GM11168 (cell line): ENCODE results near the gene VASN.

Source experiments
- in situ Hi-C: fragments of 300-500 bp; cut with MboI; formaldehyde crosslinking; loops from one replicate; pipeline ENCODE4 v1.12.0; 2022; ENCODE audit warnings: low sequenced_read_pairs; ENCODE audit not compliant: unreplicated experiment

Gene VASN

DNA sequence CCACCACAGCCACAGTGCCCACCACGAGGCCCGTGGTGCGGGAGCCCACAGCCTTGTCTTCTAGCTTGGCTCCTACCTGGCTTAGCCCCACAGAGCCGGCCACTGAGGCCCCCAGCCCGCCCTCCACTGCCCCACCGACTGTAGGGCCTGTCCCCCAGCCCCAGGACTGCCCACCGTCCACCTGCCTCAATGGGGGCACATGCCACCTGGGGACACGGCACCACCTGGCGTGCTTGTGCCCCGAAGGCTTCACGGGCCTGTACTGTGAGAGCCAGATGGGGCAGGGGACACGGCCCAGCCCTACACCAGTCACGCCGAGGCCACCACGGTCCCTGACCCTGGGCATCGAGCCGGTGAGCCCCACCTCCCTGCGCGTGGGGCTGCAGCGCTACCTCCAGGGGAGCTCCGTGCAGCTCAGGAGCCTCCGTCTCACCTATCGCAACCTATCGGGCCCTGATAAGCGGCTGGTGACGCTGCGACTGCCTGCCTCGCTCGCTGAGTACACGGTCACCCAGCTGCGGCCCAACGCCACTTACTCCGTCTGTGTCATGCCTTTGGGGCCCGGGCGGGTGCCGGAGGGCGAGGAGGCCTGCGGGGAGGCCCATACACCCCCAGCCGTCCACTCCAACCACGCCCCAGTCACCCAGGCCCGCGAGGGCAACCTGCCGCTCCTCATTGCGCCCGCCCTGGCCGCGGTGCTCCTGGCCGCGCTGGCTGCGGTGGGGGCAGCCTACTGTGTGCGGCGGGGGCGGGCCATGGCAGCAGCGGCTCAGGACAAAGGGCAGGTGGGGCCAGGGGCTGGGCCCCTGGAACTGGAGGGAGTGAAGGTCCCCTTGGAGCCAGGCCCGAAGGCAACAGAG, 10.5 kb downstream of the VASN start:
- in situ Hi-C loops, result no loop called here

DNA sequence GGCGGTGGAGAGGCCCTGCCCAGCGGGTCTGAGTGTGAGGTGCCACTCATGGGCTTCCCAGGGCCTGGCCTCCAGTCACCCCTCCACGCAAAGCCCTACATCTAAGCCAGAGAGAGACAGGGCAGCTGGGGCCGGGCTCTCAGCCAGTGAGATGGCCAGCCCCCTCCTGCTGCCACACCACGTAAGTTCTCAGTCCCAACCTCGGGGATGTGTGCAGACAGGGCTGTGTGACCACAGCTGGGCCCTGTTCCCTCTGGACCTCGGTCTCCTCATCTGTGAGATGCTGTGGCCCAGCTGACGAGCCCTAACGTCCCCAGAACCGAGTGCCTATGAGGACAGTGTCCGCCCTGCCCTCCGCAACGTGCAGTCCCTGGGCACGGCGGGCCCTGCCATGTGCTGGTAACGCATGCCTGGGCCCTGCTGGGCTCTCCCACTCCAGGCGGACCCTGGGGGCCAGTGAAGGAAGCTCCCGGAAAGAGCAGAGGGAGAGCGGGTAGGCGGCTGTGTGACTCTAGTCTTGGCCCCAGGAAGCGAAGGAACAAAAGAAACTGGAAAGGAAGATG, 11.2 kb downstream of the VASN start:
- in situ Hi-C loops, result no loop called here

DNA sequence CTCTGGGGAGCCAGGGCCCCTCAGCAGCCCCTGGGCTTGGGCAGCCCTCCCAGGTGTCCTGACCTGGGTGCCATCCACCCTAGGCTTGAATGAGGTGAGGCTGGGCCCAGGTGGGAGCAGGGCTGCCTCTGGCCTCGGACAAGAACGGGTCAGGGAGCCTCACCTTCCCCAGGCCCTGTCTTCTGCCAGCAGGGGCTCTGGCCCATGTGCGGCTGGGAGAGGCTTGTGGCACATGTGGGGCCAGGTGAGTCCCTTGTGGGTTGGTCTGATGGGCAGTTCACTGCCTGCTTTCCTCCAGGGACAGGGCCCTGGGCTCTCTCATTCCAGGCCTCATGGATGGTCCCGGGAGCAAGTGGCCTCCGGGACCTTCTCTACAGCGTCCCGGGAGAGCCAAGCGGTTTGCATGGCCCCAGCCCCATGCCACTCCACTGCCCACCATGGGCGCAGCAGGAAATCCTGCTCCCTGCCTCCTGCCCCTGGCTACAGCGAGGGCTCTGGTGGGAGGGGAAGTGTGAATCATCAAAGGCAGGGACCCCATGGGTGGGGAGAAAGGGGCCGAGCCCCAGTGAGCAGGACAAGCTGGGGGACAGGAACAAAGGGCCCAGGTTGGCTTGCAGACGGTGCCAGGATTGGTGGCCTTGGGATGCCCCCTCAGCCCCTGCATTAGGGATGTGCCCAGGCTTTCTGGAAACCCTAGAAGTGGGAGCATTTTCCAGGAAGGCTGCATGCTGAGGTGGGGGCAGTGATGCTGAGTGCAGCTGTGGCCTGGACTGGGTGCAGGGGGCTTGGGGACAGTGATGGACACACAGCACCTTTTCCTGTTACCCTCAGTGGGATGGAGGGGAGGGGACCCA, 12.2 kb downstream of the VASN start:
- in situ Hi-C loops, result no loop called here

DNA sequence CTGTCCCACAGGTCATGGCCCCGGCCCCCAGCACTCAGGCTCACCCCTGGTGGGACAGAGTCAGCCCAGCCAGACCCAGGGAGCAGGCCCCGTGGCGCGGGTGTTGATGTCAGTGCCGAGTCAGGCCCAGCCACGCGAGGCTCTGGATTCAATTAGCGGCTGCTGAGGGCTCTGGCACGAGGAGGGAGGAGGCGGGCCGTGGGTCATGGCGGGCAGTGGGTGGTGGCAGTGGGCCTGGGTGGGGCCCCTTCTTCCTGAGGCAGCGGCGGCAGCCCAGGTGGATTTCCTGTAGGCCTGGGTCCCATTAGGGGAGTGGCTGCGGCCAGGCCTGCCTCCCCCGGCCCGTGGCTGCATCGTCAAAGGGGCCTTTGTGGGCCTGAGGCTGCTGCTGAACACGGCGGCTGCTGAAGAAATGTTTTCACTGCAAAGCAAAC, 12.9 kb downstream of the VASN start:
- in situ Hi-C loops, result no loop called here

DNA sequence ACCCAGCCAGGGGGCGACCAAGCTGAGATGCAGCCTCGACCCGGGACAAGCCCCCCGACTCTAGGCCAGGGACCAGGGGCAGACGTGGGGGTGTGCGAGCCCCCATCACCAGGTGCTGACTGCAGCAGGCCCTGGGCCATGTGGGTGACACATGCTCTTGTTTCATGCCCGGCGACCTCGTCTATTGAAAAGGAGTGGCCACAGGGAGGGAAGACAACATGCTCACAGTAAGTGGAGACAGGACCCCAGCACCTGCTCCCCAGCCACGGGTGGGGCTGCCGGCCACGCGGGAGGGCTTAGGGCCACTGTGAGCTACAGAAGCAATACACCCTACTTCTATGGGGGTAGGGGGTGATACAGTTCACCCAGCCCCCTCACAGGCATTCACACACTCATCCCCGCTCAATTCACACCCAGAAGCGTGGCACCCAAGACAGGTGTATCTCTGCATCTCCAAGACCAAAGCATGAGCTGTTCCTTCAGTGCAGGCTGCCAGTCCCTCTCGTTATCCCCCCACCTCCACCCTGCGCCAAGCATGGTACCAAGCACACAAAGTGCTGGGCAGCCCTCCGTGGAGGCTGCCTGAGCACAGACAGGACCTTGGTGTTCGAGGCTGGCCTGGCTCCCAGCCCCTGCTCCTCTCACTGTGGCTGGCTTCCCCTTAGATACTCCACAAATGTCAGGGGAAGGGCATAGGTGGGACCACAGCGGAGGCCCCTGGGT, 13.6 kb downstream of the VASN start:
- in situ Hi-C loops, result no loop called here

DNA sequence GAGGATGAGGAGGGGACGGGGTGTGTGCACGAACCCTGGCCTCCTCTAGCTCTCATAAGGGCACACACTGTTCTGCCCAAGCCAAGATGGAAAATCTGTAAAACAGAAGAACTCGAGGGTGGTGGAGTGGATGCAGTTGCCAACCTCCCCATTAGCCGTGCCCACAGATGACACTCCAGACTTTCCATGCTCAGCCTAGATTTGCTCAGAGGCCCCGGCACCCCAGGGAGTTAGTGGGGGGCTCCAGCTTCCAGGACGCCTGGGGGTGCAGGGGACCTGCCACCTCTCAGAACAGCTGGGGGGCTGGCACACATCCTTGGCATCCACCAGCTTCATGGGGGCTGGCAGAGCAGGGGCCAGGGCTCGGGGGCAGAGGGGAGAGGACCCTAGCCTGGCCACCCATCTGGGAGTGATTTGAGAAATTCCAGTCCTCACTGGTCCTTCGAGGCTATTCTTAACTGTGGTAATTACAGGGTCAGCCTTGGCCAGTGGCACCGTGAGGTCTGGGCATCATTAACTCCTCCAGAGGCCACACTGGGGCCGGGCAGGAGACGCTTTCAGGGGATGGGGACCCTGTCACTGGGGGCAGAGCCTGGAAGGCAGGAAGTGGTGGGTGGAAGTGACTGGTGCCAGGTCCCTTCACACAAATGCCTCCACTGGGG, 14.3 kb downstream of the VASN start:
- in situ Hi-C loops, result no loop called here

DNA sequence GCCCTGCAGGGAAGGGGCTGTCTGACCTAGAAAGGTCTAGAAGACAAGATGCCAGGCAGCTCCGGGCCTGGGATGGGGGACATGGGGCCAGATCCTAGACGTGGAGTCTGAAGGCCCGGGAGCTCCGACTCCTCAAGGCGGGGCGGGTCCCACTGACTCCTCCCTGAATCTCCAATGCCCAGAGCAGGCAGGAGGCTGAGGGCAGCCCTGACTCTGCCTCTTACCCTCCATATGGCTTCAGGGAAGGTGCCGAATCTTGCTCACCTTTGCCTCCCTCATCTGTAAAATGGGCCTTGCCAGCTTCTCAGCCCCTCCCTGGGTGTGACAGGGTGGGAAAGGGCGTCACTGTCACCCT, 14.8 kb downstream of the VASN start:
- in situ Hi-C loops, result no loop called here

DNA sequence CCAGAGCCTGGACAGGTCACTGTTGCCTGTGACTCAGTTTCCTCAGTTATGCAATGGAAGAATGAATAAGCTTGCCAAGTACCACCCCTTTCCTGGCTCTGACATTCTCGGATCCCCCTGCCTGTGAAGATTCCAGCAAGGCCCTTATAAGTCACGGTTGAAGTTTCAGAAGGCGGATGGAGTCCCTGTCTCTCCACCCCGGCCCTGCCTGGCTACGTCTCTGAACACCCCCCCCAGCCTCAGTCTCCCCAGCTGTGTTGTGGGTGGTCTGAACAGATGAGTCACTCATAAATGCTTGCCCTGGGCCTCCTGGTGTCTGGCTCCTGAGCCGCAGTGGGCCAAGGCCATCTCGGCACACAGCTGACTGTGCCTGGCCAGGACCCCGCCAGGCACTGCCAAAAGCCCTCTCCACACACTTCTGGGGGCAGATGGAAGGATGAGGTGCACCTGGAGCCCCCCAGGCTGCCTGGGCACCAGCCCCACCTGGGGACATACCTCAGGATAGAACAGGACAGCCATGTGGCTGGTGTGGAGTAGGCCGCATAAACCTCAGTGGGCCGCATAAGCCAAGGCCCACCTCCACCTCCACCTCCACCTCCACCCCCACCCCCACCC, 15.4 kb downstream of the VASN start:
- in situ Hi-C loops, result no loop called here

DNA sequence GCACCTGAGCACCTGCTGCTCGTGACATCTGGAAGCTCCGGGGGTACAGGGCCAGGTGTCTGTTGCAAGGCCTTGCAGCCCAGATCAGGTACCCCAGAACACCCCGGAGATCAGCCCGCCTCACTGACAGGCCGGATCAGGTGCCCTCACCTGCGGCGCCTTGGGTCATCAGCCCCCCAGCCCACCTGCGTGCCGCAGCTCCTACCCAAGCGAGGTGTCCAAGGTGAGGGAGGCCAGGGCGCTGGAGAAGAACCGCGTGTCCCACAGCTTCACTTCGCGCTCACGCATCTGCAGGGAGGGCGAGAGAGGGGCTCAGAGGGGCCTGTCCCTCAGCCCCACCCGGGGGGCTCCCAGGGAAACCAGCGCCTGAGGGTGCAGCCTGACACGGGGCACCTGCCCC, 16.1 kb downstream of the VASN start:
- in situ Hi-C loops, result no loop called here

DNA sequence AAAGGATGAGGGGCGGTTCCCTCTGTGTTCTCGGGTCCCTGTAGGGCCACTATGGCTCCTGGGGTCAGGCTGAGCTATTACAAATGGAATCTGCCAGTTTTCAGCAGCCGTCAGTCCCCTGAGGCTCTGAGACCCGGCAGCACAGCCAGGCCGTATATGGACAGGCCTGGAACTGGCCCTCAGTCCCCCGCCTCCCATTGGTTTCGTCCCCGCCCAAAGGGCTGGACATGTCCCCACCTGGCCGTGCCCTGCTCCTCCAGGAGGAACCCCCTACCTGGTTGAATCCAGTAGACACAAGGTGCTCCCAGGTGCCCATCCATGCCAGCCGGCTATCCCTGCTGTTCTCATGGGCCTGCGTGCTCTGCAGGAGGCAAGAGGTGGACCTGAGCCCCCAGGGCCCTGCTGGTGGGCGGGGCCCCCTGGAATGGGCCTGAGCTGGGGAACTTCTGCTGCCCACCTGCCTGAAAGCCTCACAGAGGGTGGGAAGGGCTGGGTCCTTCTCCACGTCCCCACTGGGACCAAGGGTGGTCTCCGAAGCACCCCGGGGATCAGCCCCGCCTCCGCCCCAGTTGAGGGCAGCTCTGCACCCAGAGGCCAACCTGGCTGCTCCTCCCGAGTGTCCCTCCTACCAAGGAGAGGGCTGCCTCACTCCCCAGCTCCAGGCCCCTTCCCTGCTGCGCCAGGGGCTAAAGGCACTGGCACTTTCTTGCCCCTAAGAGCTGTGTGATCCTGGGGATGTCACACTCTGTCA, 16.8 kb downstream of the VASN start:
- in situ Hi-C loops, result no loop called here

DNA sequence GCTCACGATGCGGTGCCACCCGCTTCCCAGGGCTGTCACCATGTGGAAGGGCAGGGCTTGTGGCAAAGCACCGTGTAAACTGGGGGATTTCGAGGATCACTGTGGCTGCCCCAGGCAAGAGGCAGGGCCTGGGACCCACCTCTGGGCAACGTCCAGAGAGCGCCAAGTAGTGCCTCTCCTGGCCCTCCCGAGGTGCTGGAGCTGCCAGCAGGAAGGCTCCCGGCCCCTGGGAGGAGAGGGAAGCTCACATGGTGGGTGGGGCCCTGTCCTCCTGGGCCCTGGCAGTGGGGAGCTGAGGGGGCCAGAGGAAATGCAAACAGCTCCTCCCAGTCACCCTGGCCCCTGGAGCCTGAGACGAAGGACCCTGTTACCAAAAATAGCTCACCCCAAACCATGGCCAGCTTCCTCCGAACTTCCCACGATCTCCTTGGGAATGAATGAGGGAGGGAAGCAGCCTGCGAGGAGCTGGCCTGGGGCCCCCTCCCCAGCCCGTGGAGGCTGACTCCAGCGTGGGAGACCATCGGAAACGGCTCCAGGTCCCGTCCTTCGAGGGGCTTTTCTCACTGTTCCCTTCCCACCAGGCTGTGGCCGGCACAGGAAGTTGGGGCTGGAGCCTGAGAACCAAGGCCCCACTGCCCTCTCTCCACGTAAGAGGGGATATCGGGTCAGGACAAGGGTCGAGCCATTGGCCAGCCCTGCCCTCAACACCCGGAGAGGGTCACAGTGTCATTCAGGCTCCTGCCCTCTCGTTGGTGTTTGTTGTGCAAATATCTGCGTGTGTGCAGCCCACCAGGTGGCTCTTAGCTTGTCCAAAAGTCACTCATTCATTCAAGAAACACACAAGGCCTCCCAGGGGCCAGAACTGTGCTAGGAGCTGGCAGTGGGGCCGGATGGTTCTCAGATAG, 17.7 kb downstream of the VASN start:
- in situ Hi-C loops, result no loop called here

DNA sequence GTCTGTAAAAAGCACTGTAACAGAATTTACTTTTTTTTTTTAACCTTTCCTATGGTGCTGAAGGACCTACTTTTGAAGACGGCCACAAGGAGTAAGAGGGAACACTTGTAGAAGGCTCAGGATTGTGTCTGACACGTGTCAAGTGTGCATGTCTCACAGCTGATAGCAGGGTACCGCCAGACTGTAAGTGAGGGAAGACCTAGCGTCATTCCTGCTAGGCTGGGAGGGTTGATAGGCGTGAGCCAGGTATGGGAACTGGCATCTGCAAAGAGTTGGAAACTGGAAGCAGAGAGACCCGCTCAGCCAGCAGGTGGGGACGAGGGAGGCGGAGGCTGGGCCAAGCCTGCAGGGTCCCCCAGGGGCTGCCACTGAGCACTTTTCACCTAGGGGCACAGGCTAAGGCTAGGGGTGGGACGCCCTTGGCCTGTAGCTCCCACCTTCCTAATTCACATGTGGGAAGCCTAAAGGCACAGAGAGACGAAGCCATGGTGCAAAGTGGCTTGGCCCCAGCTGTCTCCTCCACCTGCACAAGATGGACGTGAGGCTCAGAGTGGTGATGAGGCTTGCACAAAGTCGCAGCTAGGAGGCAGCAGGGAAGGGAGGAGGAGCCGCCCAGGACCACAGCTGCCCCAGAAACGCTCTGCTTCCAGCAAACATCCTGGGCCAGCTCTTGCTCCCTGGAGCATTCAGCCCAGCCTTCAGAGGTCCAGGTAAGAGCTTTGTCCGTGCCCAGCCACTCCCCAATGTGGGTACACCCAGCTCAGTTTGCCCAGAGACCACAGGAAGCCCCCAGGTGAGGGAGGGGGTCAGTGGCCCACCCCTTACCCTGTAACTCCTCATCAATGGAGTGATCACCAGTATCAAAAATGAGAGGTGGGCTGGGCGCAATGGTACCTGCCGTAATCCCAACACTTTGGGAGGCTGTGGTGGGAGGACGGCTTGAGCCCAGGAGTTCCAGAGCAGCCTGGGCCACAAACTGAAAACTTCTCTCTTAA, 18.9 kb downstream of the VASN start:
- in situ Hi-C loops, result no loop called here

DNA sequence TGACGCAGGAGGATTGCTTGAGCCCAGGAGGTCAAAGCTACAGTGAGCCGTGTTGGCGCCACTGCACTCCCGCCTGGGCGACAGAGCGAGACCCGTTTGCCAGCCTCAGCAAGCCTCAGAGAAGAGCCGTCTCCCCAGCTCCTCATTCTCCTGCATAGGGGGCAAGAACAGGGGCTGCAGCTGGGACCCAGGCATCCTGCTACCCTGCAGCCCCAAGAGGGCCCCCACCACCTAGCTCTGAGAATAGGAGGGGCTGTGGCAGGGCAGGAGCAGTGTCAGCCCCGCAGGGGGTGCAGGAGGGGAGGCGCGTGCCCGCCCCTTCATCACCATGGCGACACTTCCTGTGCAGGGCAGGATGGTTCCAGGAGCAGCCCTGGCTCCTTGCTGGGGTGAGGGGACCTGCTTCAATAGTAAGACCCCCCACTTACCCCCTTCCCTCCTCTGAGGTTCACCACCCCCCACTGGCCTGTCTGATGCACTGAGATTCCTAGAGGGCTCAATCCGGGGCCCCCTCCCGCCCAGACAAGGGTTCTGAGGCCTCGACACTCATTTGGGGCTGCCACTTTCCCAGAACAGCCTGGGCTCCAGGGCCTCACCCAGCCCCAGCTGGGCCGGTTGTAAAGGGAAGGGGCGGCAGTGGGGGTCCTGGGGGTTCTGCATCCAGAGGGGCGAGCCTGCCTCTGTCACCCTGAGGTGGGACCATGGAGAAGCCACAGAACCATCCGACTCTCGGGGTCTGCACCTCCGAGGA, 20.2 kb downstream of the VASN start:
- in situ Hi-C loops, result no loop called here

DNA sequence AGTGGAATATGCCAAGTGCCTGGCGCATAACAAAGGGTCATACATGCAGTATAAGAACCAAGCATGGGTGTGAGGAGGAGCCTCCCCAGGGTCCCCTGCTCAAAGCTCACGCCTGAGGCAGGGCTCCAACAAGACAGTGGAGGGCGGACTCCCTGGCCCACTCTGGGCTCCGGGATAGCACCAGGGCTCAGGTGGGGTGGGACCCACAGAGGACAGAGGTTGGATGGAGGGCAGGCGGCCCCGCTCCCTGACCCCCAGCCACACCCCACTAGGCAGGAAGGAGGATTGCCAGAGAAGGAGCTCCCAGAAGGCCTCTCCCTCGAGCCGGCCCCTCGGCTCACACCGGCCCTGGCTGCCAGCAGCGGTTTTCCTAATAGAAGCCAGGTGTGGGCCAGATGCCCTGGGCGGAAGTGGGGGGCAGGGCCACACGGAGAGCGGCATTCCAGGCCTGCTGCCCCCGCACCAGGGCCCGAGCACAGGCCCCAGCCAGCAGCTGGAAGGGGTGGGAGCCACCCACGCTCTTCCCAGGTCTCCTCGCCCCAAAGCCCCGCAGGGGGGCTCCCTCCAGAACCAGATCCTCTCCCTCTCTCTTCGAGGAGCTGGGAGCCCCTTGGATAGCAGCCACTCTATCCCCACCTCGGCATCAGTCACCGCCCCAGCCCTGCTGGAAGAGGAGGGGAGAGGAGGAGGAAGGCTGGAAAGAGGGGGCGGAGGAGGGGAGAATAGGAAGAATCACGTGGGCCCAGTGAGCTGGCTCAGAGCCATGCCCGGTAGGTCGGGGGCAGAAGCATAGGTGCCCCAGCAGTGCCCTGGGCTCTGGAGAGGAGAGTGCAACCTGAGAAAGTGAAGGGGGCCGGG, 21.0 kb downstream of the VASN start:
- in situ Hi-C loops, result no loop called here

DNA sequence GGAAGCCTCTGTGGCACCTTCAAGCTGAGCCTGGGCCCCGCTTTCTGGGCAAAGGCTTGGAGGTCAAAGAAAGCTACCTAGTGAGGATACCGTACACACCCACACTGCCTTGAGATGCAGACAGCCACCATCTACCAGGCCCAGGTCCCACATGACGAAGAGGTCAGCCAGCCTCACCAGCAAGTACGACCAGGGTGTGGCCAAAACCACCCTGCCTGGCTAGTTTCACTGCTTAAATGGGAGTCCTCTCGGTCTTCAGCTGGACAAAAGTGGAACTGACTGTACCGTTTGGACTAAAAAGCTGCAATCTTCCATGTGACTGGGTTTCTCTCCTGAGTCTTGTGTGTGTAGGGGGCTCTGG, 21.6 kb downstream of the VASN start:
- in situ Hi-C loops, result no loop called here
